Suprapubic skin (tissue), 4 donors: ENCODE measurements around the gene SF3A1.

Source experiments
- CTCF ChIP-seq, 2 donors: fragments of 200-600 bp in 1 of 2; fragments of 450-650 bp in 1 of 2; sonication (generic) in 1 of 2; IDR thresholded peaks; one replicate each; pipeline ENCODE4 v1.5.1; 2016 to 2019; ENCODE audit warnings: antibody characterized with exemption in 2 of 2, mild to moderate bottlenecking in 1 of 2, moderate library complexity in 1 of 2
- EP300 ChIP-seq: sonication (generic); formaldehyde crosslinking; IDR thresholded peaks from one replicate; pipeline ENCODE4 v1.6.1; 2017; ENCODE audit warnings: antibody characterized with exemption
- POLR2A ChIP-seq, 2 donors: fragments of 450-650 bp; IDR thresholded peaks; one replicate each; pipeline ENCODE4 v1.6.1; 2017; ENCODE audit warnings: antibody characterized with exemption in 2 of 2, mild to moderate bottlenecking in 2 of 2, moderate library complexity in 2 of 2
- POLR2AphosphoS5 ChIP-seq, 3 donors: sonication (generic); formaldehyde crosslinking; IDR thresholded peaks; one replicate each; pipeline ENCODE4 v1.6.1; 2017; ENCODE audit warnings: antibody characterized with exemption in 3 of 3

DNA sequence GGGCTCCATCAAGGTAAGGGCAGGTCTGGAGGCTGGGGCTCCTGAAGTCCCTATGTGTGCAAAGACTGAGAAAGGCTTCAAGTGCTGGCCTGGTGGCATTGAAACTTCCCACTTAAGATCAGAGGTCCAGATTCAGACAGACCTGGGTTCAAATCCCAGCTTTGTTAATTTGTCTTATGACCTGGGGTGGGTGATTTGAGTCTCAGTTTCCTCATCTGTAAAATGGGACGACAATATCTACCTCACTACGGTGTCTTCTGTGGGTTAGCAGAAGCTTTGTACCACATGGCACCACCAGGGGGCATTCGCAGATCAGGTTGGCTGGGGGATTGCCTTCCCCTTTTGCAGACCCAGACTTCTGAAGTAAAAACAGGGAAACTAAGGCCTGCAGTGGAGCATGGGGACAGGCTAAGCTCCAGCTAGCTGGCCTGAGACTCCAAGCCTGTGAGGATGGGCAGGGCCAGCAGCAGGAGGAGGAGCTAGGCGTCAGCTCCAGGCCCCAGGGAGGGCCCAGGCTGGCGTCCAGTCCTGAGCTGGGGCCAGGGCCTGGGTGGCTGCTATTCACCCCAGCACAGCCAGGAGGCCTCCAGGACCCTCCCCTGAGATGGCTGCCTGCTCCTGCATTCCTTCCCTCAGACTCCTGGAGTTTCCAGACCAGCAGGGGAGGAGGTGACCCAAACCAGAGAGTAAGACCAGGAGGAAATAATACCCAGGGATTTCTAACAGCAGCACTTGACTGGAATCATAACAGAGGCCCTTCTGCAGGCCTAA is 68.9 kb downstream of the SF3A1 start:
- peak; percentile 69 to 76 for TF ChIP-seq CTCF (IDR thresholded peaks at IDR 0.05)
- no peak for TF ChIP-seq POLR2A (IDR thresholded peaks at IDR 0.05)
- no peak for TF ChIP-seq EP300
- peak in 1 of 3 donors; percentile 7 for TF ChIP-seq POLR2AphosphoS5 (IDR thresholded peaks at IDR 0.05)
